Left ventricle myocardium inferior (tissue), 1 donor: Measurements from ENCODE around the gene OTOS. TPM values are rescaled to one million over a fixed set of nuclear protein-coding genes. Genes with fewer than 3 reads are reported as not detected.
A peak's percentile ranks its signal among the peaks of the same experiment; 100 is the strongest.

Source experiments
- DNase-seq: peaks from one replicate; pipeline ENCODE4 v3.0.0-alpha.2; 2020
- H3K27ac ChIP-seq: fragments of 200-600 bp; replicated peaks from 2 replicates; pipeline ENCODE4 v1.8.0; 2021
- H3K27me3 ChIP-seq: fragments of 200-600 bp; 2 replicates; pipeline ENCODE4 v1.8.0; 2021; ENCODE audit warnings: low read depth
- H3K36me3 ChIP-seq: fragments of 200-600 bp; 2 replicates; pipeline ENCODE4 v1.8.0; 2021
- H3K4me1 ChIP-seq: fragments of 200-600 bp; 2 replicates; pipeline ENCODE4 v1.8.0; 2021
- H3K4me3 ChIP-seq: fragments of 200-600 bp; 2 replicates; pipeline ENCODE4 v1.8.0; 2021; ENCODE audit warnings: mild to moderate bottlenecking, moderate library complexity
- H3K9me3 ChIP-seq: fragments of 200-600 bp; replicated peaks from 2 replicates; pipeline ENCODE4 v1.8.0; 2021
- CTCF ChIP-seq: fragments of 200-600 bp; IDR thresholded peaks from 2 replicates; pipeline ENCODE4 v1.8.0; 2021; ENCODE audit warnings: antibody characterized with exemption, mild to moderate bottlenecking, borderline replicate concordance
- intact Hi-C: fragments of 100-400 bp; cut with micrococcal nuclease; formaldehyde crosslinking; loops from one replicate; pipeline ENCODE4 v1.11.0; 2022
- total RNA-seq: library from RNA; stranded (reverse); fragmentation: NEBNext Ultra II Directional; extraction: Animal tissue kit (Norgen Biotek cat#: 25700); gene quantifications from one replicate; pipeline ENCODE4 v1.2.1, GENCODE V29; 2021
- donor health status: DM: no; HTN: yes; CAD: no; lungs with severe emphysema.

OTOS gene
- total RNA-seq, 1 donor from 2014 or later, result not detected

- intact Hi-C loops, result no loop called here
- Histone ChIP-seq H3K27ac (no peak overlapping the region), H3K27me3 (no peaks in the 10 kb centered on the region), H3K4me1 (peaks cover 25% of the 10 kb centered on the region), H3K4me3 (peak overlapping the region; percentile 100), H3K36me3 (peaks cover 43% of the 10 kb centered on the region), H3K9me3 (no peaks in the 10 kb centered on the region)
- DNase-seq, result no peak
- no peak for TF ChIP-seq CTCF
These were observed 6.0 kb downstream of the OTOS start for GRCh38 chr2:240134466-240134865.

GRCh38 chr2:240133401-240133800 lies 7.1 kb downstream of the OTOS start:
- H3K36me3 ChIP-seq, result peaks cover 52% of the 10 kb centered on the region
- H3K4me3 ChIP-seq, result no peak overlapping the region
- no peaks in the 10 kb centered on the region for H3K27me3 ChIP-seq
- peaks cover 25% of the 10 kb centered on the region for H3K4me1 ChIP-seq
- no peak for TF ChIP-seq CTCF
- H3K27ac ChIP-seq, result no peak overlapping the region
- H3K9me3 ChIP-seq, result no peaks in the 10 kb centered on the region
- no peak for DNase-seq
- intact Hi-C loops, result no loop called here

- no peaks in the 10 kb centered on the region for H3K27me3 ChIP-seq
- no peaks in the 10 kb centered on the region for H3K9me3 ChIP-seq
- H3K27ac ChIP-seq, result no peak overlapping the region
- no peak overlapping the region for H3K4me3 ChIP-seq
- intact Hi-C loops, result no loop called here
- no peak for DNase-seq
- H3K36me3 ChIP-seq, result peaks cover 60% of the 10 kb centered on the region
- peaks cover 25% of the 10 kb centered on the region for H3K4me1 ChIP-seq
- no peak for TF ChIP-seq CTCF
These were observed 7.8 kb downstream of the OTOS start for GRCh38 chr2:240132651-240132980.

GRCh38 chr2:240131941-240132650 lies 8.4 kb downstream of the OTOS start:
- TF ChIP-seq CTCF, result peak; percentile 9
- no peak overlapping the region for H3K27ac ChIP-seq
- no peak overlapping the region for H3K4me3 ChIP-seq
- no peak for DNase-seq
- no peaks in the 10 kb centered on the region for H3K27me3 ChIP-seq
- H3K36me3 ChIP-seq, result peaks cover 60% of the 10 kb centered on the region
- H3K4me1 ChIP-seq, result peaks cover 25% of the 10 kb centered on the region
- intact Hi-C loops, result no loop called here
- no peaks in the 10 kb centered on the region for H3K9me3 ChIP-seq

GRCh38 chr2:240131296-240131695 lies 9.2 kb downstream of the OTOS start:
- H3K4me3 ChIP-seq, result no peak overlapping the region
- DNase-seq, result no peak
- no peaks in the 10 kb centered on the region for H3K27me3 ChIP-seq
- H3K27ac ChIP-seq, result no peak overlapping the region
- H3K36me3 ChIP-seq, result peaks cover 60% of the 10 kb centered on the region
- H3K9me3 ChIP-seq, result no peaks in the 10 kb centered on the region
- intact Hi-C loops, result no loop called here
- TF ChIP-seq CTCF, result no peak
- H3K4me1 ChIP-seq, result peaks cover 17% of the 10 kb centered on the region
